Right lobe of liver (tissue), 6 donors: ENCODE measurements around the gene KCNN2. TPM values are rescaled to one million over a fixed set of nuclear protein-coding genes. Genes with fewer than 3 reads are reported as not detected.
A peak's percentile ranks its signal among the peaks of the same experiment; 100 is the strongest.

Experiments used
- ATAC-seq, 4 donors: fragments of 200-7000 bp; cut with Tn5 transposase; one replicate each; pipeline ENCODE4 v1.9.1; 2020; ENCODE audit warnings: mild to moderate bottlenecking in 4 of 4, moderate library complexity in 4 of 4
- DNase-seq, 3 donors: peaks; one replicate each; pipeline ENCODE4 v3.0.0-alpha.2; 2020
- H3K27ac ChIP-seq, 3 donors: fragments of 200-600 bp; one replicate each; pipeline ENCODE4 v1.8.0; 2022
- H3K27me3 ChIP-seq, 2 donors: fragments of 200-600 bp; one replicate each; pipeline ENCODE4 v1.8.0; 2022
- H3K36me3 ChIP-seq, 4 donors: fragments of 200-600 bp; sonication (generic) in 1 of 4; one replicate each; pipeline versions ENCODE4 v1.5.1 to v1.8.0; 2017 to 2022; ENCODE audit warnings: control low read depth in 1 of 4
- H3K4me1 ChIP-seq, 4 donors: fragments of 200-600 bp; sonication (generic) in 1 of 4; one replicate each; pipeline versions ENCODE4 v1.5.1 to v1.8.0; 2017 to 2022; ENCODE audit warnings: control low read depth in 1 of 4
- H3K4me3 ChIP-seq, 3 donors: fragments of 200-600 bp; one replicate each; pipeline ENCODE4 v1.8.0; 2022
- H3K9me3 ChIP-seq, 4 donors: fragments of 200-600 bp; sonication (generic) in 1 of 4; one replicate each; pipeline versions ENCODE4 v1.5.1 to v1.8.0; 2017 to 2022; ENCODE audit warnings: control low read depth in 1 of 4
- POLR2A ChIP-seq: fragments of 450-650 bp; IDR thresholded peaks from one replicate; pipeline ENCODE4 v1.6.1; 2017; ENCODE audit warnings: antibody characterized with exemption, mild to moderate bottlenecking
- WGBS: methylation state at CpG from one replicate; pipeline ENCODE4 v1.1.6; 2018; ENCODE audit warnings: low coverage, low lambda C conversion rate; ENCODE audit not compliant: insufficient coverage; ENCODE audit errors: missing lambda C conversion rate; 5-methylcytosine and 5-hydroxymethylcytosine counted together
- intact Hi-C, 2 donors: fragments of 100-400 bp; cut with DNase I; formaldehyde crosslinking; loops; one replicate each; pipeline versions ENCODE4 v1.11.2 to v1.14.1; 2022
- long read RNA-seq: library from polyadenylated mRNA; unstranded; transcript quantifications from one replicate; pipeline ENCODE4 v2.0.0, GENCODE V29; 2019
- total RNA-seq, 6 experiments: library from RNA; depleted of rRNA in 2 of 6; stranded (reverse); fragments of >200 nt in 2 of 6; fragmentation: NEBNext Ultra II Directional in 3 of 6; extraction: Animal tissue kit (Norgen Biotek cat#: 25700) in 3 of 6; gene quantifications; one replicate each; pipeline versions ENCODE4 v1.1.0 to v1.2.4, GENCODE V29; 2016 to 2023
- TF ChIP-seq, protein P1 (sequence below), 4 donors: fragments of 200-600 bp in 3 of 4; fragments of 450-650 bp in 1 of 4; IDR thresholded peaks; one replicate each; pipeline versions ENCODE4 v1.5.1 to v1.8.0; 2016 to 2022; ENCODE audit warnings: antibody characterized with exemption in 4 of 4, mild to moderate bottlenecking in 2 of 4
- donor health status: DM: no; HTN: yes; CAD: no.
- donor health status: DM: no; HTN: no; CAD: no.
- donor health status: DM: no; HTN: no; CAD: no.
- donor health status: DM: no; HTN: yes; CAD: no.
- donor health status: DM: no; HTN: yes; CAD: no.

Gene KCNN2
- 10 to 100 TPM in 3 of 6 experiments, 1 to 10 TPM in 2, under 1 TPM in 1; 0.60 to 17.4 (median 6.5) TPM for total RNA-seq
- long read RNA-seq, partial matches to known transcripts = 0 of 5 reads
- long read RNA-seq, other reads (novel, unspliced or antisense) = 5 of 5 reads

DNA sequence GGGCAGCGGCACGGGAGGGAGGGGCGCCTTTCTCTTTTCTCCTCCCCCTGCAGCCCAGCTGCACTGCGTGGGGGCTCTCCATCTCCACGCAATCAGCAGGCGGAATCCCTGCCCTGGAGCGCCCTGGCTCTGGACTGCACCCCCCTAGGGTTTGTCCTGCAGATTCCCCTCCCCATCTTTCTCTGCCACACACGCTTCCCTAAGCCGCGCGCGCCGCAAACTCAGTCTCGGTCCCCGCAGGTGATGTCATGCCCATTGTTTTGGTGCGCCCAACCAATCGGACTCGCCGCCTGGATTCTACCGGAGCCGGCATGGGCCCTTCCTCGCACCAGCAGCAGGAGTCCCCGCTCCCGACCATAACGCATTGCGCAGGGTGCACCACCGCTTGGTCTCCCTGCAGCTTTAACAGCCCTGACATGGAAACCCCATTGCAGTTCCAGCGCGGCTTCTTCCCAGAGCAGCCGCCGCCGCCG lies at the start of gene KCNN2:
Gene KCNN2, plus strand, starts transcription at position 347 of the 473 bp plus-strand sequence. Its CDS starts 70 bp downstream, at position 417.
- peak within 1 kb of the TSS; percentile 62 to 84 (median 81) for H3K4me3 ChIP-seq

DNA sequence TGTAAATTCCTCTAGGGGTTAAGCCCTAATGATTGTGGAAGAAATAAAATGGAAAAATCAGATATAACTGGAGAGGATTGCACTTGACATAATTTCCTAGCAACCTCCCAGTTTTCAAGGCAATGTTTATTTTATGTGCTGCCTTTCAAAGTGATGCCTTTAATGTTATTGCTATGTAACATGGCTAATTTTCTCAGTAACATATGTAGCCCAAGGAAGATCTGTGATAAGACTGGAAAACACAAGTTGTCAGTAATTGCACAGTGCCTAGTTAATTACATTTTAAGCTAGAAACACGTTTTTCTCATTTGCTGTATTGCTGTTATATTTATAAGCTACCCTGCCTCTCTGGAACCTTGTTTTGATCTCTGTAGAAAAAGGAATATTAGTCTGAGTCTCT lies 49.2 kb upstream of the KCNN2 start:
- no peaks in the 10 kb centered on the region for H3K27me3 ChIP-seq
- H3K9me3 ChIP-seq = no peaks in the 10 kb centered on the region
- H3K36me3 ChIP-seq = no peaks in the 10 kb centered on the region
- intact Hi-C loops = no loop called here
- H3K27ac ChIP-seq = no peak overlapping the region
- no peak overlapping the region for H3K4me3 ChIP-seq
- no peak for TF ChIP-seq POLR2A
- TF ChIP-seq, protein P1, sequence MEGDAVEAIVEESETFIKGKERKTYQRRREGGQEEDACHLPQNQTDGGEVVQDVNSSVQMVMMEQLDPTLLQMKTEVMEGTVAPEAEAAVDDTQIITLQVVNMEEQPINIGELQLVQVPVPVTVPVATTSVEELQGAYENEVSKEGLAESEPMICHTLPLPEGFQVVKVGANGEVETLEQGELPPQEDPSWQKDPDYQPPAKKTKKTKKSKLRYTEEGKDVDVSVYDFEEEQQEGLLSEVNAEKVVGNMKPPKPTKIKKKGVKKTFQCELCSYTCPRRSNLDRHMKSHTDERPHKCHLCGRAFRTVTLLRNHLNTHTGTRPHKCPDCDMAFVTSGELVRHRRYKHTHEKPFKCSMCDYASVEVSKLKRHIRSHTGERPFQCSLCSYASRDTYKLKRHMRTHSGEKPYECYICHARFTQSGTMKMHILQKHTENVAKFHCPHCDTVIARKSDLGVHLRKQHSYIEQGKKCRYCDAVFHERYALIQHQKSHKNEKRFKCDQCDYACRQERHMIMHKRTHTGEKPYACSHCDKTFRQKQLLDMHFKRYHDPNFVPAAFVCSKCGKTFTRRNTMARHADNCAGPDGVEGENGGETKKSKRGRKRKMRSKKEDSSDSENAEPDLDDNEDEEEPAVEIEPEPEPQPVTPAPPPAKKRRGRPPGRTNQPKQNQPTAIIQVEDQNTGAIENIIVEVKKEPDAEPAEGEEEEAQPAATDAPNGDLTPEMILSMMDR (IDR thresholded peaks at IDR 0.05) = no peak
- WGBS = 6% methylated on average over 1 of the region's 1 CpG
- DNase-seq = no peak
- H3K4me1 ChIP-seq = no peaks in the 10 kb centered on the region
- no peak for ATAC-seq

More for the DNA sequence above, at the start of gene KCNN2:
- DNase-seq (peak; percentile 88 to 95 (median 94)), ATAC-seq (peak; percentile 84 to 92 (median 87))
- no peaks in the 10 kb centered on the region for H3K36me3 ChIP-seq
- H3K9me3 ChIP-seq = no peaks in the 10 kb centered on the region
- intact Hi-C loops = loop anchor here (5.0 to 10.0 kb wide), 2 partner anchors 86 to 93 kb away; no protein-coding TSS in a partner anchor
- peak within 1 kb of the TSS; percentile 20 to 90 (median 82) for H3K27ac ChIP-seq
- H3K4me1 ChIP-seq = peaks cover 0 to 8% (median 0%) of the 10 kb centered on the region in 4 donors
- no peaks in the 10 kb centered on the region for H3K27me3 ChIP-seq
- TF ChIP-seq, protein P1 (IDR thresholded peaks at IDR 0.05) = no peak
- TF ChIP-seq POLR2A = peak; percentile 32
- 1% methylated on average over 23 of the region's 33 CpGs for WGBS

DNA sequence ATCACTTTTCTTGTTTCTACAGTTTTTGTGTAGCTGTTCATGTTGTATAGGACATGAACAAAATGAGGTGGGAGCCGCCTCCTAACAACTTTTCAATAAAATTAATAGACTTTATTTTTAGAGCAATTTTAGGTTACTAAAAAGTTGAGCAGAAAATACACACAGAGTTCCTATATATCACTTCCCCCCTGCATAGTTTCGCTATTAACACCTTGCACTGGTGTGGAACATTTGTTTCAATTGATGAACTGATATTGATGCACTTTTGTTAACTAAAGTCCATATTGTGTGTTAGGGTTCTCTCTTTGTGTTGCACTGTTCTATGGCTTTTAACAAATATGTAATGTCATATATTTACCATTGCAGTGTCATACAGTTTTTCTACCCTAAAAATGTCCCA lies 47.8 kb upstream of the KCNN2 start:
- Histone ChIP-seq H3K9me3 (no peaks in the 10 kb centered on the region), H3K27me3 (no peaks in the 10 kb centered on the region), H3K4me3 (no peak overlapping the region), H3K36me3 (no peaks in the 10 kb centered on the region), H3K27ac (no peak overlapping the region), H3K4me1 (no peaks in the 10 kb centered on the region)
- no peak for TF ChIP-seq POLR2A
- TF ChIP-seq, protein P1 (IDR thresholded peaks at IDR 0.05) = no peak
- 43% methylated on average over 2 of the region's 2 CpGs for WGBS
- no peak for DNase-seq
- intact Hi-C loops = no loop called here
- ATAC-seq = no peak

DNA sequence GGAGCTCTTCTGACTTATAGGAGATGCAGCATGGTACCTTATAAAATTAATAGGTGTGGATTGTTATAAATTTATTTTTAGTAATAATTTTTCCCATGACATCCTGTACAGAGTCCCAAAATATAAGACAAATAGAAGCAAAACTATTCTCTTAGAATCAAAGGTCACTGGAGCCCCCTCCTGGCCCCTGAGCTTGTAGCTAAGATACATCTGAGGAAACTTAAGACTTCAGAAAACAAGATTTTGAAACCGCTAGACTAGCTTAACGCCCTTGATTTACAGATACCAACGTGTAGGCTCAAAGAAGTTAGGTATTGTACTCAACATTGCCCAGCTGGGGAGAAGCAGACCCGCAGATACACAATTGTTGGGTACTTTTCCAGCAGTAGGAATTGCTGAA lies 45.7 kb upstream of the KCNN2 start:
- ATAC-seq = no peak
- WGBS = 28% methylated on average over 4 of the region's 4 CpGs
- TF ChIP-seq POLR2A = no peak
- TF ChIP-seq, protein P1 (IDR thresholded peaks at IDR 0.05) = no peak

More for the DNA sequence above, 45.7 kb upstream of the KCNN2 start:
- intact Hi-C loops = no loop called here
- Histone ChIP-seq H3K9me3 (no peaks in the 10 kb centered on the region), H3K27me3 (no peaks in the 10 kb centered on the region), H3K4me1 (no peaks in the 10 kb centered on the region), H3K27ac (no peak overlapping the region), H3K4me3 (no peak overlapping the region), H3K36me3 (no peaks in the 10 kb centered on the region)
- no peak for DNase-seq
